Activated CD4-positive, alpha-beta T cell treated with anti-CD3 and anti-CD28 coated beads, Interleukin-10, Interleukin-2, amounts not matched to agents 100 ng/mL and 50 ng/mL, durations not matched to agents 16 hours and 8 hours (primary cell): ENCODE measurements around the gene LCT.
A peak's percentile ranks its signal among the peaks of the same experiment; 100 is the strongest.
"Not testable (repeated sequence)": the region's sequence is repeated elsewhere in the genome, so short reads cannot be mapped to it uniquely, and the experiment has no call there.

ENCODE experiments used
- DNase-seq: peaks from one replicate; pipeline ENCODE4 v3.0.0-alpha.2; 2020

The LCT gene

DNA sequence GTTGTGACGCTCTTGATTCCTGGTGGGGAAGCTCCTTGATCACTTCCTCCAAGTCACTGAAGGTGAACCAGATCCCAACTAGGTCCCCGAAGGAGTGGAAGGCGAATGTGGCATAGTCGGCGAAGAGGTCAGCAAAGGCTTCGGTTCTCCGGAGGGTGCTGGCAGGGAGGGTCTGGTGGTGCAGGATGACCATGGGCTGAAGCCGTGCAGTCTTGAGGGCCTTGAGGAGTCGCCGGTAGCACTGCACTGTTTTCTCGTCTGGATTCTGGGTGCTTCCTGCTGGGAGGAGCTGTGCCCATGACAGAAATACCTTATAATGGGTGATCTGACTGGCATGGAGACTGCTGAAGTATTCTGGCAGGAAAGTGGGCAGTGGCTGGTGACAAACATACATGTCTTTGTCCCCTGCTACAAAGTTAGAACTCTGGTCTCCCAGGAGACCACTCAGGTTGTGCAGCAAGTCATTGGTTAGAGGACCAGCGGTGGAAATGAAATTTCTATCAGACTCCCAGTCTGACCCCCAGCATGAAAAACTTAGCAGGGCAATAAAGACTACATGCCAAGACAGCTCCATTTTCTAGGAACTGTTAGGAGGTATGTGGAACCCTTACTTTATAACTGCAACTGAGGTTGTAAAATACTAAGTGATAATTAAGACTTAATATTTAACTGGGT lies at the start of gene LCT:
LCT (minus strand) TSS at position 589 of the 675 bp plus-strand sequence; CDS start at position 574, 15 bp downstream.
- DNase-seq: no peak

DNA sequence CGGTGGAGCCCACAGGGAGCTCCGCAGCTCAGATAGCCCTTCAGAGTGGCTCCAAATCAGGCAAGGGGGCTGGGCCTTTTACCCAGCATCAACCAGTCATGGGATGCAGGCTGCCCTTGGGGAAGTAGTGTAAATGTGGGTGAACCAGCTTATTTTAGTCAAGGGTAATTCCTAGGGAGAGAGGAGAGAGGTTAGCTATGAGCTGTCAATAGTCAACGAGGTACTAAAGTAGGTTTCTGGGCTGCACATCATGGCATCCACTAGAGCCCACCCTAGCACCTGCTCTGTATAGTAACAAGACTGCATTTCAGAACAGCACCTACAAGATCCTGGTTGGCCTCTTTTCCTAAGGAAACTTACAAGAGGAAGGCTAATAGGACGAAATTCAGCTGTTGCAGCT lies 48.7 kb upstream of the LCT start:
- no peak for DNase-seq

DNA sequence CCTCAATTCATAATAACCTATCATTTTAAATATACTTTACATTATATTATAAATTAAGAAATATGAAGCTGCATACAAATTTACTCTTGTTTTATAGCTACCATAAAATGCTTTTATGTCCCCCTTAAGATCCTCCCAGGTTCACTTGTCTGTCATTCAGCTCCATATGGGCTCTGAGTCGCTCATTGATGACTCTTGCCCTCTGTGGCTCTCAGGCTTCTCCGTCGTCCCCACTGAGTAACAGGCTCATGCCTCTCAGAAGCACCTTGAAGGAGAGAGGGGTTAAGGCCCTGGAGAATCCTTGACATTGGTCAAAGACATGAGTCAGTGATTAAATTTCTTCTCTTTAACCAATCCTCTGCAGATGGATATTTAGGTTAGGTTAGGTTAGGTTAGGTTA lies 45.4 kb upstream of the LCT start:
- DNase-seq: no peak

DNA sequence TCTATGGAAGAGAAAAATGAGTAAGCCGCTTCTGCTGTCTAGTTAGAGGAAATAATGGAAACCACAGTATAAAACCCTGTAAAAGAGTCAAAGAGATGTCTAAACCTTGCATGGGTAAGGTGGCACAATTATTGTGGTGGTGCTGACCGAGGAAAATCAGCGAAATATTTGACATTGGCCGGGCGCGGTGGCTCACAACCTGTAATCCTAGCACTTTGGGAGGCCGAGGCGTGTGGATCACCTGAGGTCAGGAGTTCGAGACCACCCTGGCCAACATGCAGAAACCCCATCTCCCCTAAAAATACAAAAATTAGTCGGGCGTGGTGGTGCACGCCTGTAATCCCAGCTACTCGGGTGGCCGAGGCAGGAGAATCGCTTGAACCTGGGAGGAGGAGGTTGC lies 39.8 kb upstream of the LCT start:
- DNase-seq: not testable (repeated sequence)

DNA sequence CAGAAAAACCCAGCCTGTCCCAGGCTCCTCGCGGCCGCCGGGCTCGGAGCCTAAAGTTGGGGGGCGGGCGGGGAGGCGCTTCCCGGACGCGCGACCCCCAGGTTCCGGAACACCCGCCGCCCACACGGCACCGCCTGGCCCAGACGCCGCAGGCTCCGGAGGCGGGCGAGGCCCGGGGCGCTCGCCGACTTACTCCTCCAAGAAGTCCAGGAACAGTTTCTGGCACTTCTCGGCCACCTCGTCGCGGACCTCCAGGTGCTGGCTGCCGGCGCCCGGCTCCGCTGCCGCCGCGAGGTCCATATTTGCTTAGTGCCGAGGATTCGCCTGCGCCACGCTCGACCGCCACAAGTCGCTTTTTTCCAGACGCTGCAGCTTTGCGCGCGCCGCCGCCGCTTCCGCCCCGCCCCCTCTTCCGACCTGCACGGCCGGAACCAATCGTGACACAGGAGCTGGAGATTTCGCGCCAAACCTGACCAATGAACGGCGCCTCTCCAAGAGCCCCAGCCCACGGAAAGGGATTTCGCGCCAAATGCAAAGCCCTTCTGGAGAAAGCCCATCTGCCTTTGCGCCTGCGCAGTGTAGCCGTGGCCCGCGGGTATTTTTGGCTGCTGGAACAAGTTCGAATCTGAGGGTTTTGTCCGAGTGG lies 39.2 kb upstream of the LCT start, which contains the start of gene MCM6:
MCM6 (minus strand) TSS at position 378 of the 646 bp plus-strand sequence; CDS start at position 300, 78 bp downstream.
- DNase-seq: peak; percentile 100

DNA sequence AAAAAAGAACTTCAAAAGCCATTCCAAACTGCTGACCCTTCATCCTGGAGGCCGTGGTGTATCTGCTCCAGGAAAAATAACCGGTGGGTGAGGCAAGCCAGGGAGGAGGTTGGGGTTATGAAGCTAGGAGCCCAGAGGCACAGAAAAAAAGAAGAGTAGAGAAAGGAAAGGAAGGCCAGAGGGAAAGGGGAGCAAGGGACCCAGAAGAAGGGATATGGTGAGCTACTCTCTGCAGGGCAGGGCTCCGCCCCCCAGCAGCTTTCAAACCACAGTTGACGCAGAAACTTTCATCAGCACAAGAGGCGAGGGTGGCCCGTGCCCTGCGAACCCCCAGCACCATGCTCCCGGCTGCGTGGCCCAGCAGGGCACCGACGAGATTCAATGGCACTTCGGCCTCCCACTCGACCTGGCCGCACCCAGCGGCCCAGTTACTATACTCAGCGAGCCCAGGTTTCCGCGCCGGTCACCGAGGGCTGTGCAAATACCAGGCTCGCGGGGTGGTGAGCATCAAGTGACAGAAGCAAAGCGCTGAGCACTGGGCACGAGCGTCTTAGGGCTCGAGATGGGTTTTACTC lies 38.6 kb upstream of the LCT start:
- peak; percentile 87 for DNase-seq

DNA sequence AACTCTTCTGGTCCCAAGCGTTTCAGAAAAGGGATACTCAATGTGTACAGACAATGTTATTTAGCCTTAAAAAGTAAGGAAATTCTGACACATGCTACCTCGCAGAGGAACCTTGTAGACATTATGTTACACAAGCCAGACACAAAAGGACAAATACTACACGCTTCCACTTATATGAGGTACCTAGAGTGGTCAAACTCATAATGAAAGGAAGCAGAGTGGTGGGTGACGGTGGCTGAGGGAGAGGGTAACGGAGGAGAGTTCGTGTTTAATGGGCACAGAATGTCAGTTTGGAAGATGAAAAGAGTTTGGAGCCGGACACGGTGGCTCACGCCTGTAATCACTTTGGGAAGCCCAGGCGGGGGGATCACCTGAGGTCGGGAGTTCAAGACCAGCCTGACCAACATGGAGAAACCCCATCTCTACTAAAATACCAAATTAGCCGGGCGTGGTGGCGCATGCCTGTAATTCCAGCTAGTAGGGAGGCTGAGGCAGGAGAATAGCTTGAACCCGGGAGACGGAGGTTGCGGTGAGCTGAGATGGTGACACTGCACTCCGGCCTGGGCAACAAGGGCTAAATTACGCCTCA lies 37.9 kb upstream of the LCT start:
- DNase-seq: peak; percentile 56

DNA sequence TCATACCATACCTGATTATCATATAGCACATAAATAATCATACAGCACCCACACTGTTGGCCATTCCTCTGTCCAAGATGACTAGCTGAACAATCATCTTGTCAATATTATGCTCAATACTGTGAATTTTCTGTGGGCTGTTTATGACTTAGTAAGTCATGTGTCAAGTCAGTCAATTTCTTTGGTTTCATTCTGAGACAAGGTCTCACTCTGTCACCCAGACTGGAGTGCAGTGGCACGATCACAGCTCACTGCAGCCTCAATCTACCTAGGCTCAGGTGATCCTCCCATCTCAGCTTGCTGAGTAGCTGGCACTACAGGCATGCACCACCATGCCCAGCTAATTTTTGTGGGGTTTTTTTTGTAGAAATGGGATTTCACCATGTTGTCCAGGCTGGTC lies 33.6 kb upstream of the LCT start:
- DNase-seq: peak; percentile 82

DNA sequence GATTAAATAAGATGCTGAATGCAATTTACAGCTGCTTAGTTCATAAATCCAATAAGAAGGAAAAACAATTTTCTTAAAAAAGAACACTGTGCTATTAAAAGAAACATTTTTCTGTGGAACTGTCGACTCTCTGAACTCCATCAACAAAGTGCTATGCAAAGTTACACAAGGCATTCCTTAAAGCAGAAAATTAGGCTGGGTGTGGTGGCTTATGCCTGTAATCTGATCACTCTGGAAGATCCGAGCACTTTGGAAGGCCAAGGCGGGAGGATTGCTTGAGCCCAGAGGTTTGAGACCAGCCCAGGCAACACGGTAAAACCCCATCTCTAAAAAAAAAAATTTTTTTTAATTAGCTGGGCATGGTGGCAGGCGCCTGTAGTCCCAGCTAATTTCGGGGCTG lies 26.2 kb upstream of the LCT start:
- no peak for DNase-seq

DNA sequence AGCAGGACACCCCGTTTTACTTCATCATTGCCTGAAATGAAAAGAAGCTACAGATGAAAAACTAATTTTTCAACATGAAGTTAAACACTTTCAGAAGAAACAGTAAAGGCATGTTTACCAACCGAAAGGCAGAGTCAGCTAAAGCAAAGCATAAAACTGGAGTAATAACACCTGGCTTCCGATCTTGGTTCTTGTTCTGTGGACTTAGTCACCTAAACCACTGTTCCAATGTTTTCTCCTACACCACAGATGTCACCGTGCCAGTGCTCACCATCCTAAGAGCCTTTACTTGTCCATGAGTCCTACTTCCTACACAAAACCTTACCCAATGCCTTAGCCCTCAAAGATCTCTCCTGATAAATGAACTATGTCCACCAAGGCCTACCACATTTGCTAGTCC lies 25.7 kb upstream of the LCT start:
- no peak for DNase-seq

DNA sequence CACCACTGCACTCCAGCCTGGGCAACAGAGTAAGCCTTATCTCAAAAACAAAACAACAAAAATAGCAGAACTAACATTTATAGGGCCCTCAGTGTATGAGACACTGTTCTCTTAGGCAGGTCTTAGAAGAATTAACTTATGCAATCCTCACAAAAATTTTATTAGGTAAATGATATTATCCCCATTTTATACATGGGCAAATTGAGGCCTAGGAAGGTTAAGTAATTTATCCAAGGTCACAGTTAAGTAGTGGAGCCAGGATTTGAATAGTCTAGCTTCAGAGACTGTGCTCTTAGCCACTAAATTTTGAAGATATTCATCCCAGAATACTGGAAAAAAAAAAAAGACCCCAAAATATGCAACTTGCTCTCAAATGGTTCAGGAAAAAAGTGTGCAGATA lies 16.4 kb upstream of the LCT start:
- DNase-seq: no peak

DNA sequence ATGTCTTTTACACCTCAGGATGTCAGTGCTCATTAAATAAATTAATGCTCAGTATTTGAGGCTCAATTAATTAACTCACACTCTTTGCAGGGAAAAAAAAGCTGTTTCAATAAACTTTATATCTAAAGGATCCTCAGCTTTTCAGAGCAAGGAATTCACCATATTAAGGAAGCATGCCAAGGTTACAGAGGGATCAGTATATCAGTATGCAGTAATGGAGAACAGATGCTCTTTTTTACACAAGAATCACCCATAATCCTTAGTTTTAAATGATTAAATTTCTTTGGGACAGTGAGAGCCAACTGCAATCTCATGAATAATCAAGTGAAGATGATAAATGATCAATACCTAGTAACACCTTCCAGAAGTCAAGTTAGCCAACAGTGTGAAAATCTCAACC lies 14.9 kb upstream of the LCT start:
- DNase-seq: no peak

DNA sequence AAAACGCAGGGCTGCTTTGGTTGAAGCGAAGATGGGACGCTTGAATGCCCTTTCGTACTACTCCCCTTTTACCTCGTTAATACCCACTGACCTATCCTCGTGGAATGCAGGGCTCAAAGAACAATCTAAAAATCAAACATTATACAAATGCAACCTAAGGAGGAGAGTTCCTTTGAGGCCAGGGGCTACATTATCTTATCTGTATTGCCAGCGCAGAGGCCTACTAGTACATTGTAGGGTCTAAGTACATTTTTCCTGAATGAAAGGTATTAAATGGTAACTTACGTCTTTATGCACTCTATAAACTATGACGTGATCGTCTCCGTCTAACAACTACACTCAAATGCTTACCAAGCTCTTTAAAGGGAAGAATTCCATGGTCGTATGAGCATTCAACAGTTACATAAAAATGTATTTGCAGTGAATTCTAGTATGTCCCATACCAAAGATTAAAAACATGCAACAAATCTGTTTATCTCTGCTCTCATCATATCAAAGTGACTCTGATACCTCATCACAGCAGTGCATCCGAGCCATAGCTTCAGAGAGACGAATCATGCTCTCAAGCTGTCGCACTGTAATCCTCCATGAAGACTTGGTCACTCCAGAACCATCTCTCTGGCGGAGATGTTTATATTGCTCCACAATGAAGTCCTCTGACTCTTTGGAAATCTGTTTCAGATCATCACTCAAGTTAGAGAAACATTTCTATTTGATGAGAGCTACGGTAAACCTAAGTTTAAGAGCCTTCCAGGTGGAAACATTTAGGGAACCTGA lies 14.1 kb upstream of the LCT start:
- no peak for DNase-seq

DNA sequence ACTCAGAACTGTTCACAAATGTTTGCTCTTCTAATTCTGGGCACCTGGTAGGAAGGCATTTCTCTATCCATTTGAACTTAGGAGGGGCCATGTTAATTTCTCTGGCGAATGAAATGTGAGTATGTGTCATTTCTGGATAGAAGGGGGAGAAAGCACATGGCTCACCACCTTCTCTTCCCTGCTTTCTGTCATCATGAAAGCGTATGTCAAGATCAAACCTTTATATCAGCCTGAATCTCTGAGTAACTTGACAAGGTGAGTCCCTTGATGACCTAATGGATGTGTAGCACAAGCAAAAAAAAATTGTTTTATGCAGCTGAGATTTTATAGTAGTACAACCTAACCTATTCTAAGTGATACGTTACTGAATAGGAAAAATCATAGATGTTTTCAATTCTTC lies 12.1 kb upstream of the LCT start:
- peak; percentile 16 for DNase-seq

DNA sequence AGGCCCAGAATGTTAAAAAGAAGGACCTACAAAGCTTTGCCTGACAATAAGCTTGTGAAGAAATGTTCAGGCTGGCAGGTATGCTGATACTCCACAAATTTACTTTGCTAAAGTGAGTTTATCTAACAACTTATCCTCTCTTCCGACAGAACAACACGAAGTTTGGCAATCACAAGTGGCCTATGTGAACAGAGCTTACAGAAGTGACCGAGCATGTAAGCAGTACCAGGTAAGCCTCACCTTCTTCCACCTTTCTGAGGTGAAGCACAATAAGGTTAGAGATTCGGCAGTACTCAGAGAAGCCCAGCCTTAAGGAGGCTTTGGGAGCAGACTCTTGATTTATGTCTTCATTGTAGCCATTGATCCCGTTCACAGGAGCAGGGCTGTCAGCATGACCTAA lies 9.0 kb upstream of the LCT start:
- DNase-seq: no peak

DNA sequence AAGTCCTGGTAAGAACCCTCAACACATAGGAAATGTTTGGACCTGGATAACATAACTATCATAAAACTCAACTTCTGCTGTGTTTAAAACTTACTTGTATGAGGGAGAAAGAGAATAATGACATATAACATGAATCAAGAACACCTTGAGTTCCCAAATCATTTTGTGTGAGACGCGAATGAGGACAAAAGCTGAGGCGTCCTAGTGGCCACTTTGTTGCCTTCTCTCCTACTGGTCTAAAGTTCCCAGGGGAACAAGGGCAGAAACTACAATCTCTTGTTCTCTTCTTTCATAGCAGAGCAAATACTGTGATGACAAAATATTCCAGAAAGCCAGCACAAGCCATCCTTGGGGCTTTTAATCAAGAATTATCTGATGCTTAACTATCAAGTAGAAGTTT lies 8.3 kb upstream of the LCT start:
- no peak for DNase-seq

DNA sequence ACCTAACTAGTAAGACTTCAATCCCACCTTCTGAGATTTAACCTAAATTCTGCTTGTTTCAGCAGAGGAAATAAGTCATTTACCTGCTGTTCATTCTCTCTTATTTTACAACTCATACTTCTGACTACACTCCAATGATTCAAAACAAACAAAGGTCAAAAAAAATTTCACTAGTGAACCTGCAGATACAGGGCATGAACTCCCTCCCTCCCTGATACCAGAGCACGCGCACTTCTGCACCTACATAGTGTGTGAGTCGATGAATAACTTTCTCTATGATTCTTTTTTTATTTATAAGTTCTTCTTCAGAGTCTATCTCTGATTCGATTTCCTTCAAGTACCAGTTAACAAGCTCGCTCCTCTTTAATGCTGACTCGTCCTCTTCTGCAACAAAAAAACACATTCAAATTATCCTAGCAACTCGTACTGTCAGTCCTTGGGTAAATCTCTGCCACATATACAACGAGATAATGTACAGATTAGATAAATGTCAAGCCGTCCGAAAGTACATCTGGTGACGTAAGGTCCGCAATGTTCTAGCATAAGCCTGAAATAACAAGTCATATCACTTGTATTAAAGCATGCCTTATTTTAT lies 7.4 kb upstream of the LCT start:
- no peak for DNase-seq

DNA sequence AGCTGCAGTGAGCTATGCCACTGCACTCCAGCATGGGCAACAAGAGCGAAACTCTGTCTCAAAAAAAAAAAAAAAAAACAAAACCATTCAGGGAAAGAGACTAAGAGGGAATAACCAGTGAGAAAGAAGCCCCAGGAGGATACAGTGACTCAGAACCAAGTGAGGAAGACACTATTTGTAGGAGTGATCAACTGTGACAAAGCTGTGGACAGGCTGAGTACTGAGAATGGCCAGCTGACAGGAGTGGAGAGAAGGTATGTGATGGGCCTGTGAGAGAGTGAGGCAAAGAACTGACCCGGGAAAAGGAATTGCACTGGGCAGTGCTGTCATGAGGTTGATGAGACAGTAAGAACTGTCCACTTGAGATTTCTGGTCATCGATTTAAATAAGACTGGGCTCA lies 6.7 kb upstream of the LCT start:
- DNase-seq: no peak

DNA sequence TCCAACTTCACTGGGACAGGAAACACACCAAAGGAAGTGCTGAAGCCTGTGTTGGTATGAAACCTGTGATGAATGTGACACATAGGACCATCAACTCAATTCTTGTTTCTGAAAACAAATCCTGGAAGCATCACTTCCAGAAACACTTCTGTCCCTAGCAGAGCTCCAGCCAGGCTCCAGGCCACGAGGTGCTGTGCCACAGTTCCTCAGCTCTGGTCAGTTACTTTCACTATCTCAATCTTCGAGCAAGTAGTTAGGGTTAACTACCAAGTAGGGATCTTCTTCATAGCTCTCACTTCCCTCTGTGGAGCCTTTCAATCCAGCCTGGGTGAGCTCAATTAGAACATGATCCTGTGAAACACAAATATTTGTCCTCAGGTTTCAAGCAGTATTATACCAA lies 3.6 kb upstream of the LCT start:
- peak; percentile 7 for DNase-seq

DNA sequence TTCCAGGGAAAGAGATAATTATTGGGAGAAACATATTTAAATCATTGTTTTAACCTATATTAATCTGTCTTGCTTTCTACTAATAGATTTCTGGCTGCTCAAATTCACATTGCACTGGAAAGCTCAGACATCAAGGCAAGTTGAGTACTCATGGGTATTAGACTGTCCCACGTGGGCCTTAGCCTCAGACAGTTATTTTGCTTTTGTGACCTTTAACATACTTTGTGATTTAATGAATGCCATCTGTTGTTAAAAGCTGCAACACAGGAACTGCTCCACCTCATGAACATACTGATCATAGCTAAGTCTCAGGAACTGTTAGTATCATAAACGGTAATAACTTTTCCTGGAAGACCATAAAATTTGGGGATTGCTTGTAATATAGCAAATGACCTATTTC lies 2.7 kb upstream of the LCT start:
- DNase-seq: no peak

DNA sequence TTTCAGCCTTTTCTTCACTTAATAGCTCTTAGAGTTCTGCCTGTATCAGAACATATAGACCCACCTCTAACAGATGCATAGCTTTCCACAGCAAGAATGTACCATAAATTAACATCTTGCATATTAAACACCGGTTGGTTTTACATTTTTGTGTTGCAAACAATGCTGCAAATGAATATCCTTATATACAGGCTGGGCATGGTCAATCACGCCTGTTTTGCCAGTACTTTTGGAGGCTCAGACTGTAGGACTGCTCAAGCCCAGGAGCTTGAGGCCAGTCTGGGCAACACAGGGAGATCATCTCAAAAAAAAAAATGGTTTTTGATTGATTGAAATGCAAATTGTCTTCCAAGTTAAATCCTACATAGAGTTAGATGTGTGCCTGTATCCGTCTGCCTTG lies 1.5 kb upstream of the LCT start:
- DNase-seq: no peak

DNA sequence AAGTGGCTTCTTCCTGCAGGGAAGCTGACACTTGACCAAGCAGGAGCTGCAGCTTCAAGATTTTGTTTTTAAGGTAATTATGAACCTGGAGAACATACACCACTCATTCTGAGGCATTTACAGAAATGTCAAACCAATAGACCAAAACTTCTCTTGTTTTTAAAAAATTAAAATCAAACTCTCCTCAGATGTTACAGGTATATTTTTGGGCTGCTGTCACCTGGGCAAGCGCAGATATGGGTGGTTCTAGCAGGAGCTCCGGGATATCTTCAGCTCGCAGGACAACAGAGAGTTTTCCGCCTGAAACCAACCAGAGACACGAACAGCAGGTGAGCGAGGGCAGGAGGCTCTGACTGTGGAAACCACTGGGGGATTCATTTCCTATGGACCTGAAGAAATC lies 4.1 kb downstream of the LCT start:
- DNase-seq: no peak
